PFSK-1 (cell line): Measurements from ENCODE around the gene SMR3B.

ENCODE experiments used
- SIN3A ChIP-seq: IDR thresholded peaks from 2 replicates; pipeline ENCODE4 v1.6.1; 2012; ENCODE audit warnings: mild to moderate bottlenecking, low read length, moderate library complexity, borderline replicate concordance; ENCODE audit not compliant: insufficient read depth
- TAF1 ChIP-seq: IDR thresholded peaks from 2 replicates; pipeline ENCODE4 v1.6.1; 2012; ENCODE audit warnings: low read length, control low read depth, borderline replicate concordance; ENCODE audit not compliant: insufficient read depth

DNA sequence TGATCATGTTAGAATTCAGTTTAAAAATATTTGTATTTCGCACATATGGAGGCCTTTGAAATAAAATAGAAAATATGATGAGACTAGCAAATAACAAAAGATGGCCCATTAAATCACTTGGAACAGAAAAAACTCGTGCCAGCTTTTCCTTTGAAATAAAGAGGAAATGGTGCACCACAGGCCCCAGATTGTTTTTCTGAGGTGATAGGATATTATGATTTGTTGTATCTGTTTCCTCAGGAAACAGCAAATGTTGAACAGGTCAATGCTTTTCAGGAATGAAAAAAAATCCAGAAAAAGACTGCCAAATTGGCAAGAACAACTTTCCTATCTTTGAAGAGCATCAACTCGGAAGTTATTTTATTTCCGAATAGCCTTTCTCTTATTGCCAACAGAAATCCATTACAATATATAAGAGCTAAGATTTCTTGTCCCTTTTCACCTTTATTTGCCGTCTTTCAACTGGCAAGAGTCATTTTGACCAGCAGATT, at the start of gene SMR3B:
- TF ChIP-seq TAF1 (no peak), SIN3A (no peak)
